GM12878 (cell line): ENCODE results near the gene CERCAM.

Source experiments
- CTCF ChIP-seq, 3 experiments: IDR thresholded peaks in 2 of 3; conservative IDR thresholded peaks in 1 of 3; 2 replicates each; pipeline ENCODE4 v1.5.1; 2011; ENCODE audit warnings: low read depth in 3 of 3, low read length in 3 of 3, mild to moderate bottlenecking in 3 of 3, control low read depth in 2 of 3, moderate library complexity in 2 of 3, inconsistent platforms in 1 of 3, mixed read lengths in 1 of 3; ENCODE audit not compliant: control insufficient read depth in 2 of 3, insufficient read depth in 1 of 3; ENCODE audit errors: extremely low read depth in 1 of 3
- MYC ChIP-seq: IDR thresholded peaks from 2 replicates; pipeline ENCODE4 v1.6.1; 2011; ENCODE audit warnings: mild to moderate bottlenecking, low read length, moderate library complexity, inconsistent platforms; ENCODE audit not compliant: insufficient read depth, insufficient replicate concordance, insufficient read length, severe bottlenecking
- RAD21 ChIP-seq: IDR thresholded peaks from 2 replicates; pipeline ENCODE4 v1.6.1; 2011; ENCODE audit warnings: mild to moderate bottlenecking, low read depth, low read length, moderate library complexity; ENCODE audit not compliant: insufficient read depth
- RAD51 ChIP-seq: fragments of 450-650 bp; IDR thresholded peaks from 2 replicates; pipeline ENCODE4 v1.6.1; 2016; ENCODE audit warnings: moderate library complexity, mild to moderate bottlenecking, inconsistent platforms
- ZBTB33 ChIP-seq: fragments of 450-650 bp; IDR thresholded peaks from 2 replicates; pipeline ENCODE4 v1.6.1; 2017; ENCODE audit warnings: mild to moderate bottlenecking

- TF ChIP-seq MYC, result no peak
- no peak for TF ChIP-seq RAD51
- TF ChIP-seq RAD21, result no peak
- TF ChIP-seq CTCF (IDR thresholded peaks at IDR 0.05 in 2 of 3, conservative IDR thresholded peaks at IDR 0.05 in 1 of 3; ENCODE audit: control insufficient read depth in 2 of 3, extremely low read depth in 1 of 3, insufficient read depth in 1 of 3, low read depth in 3 of 3, low read length in 3 of 3), result no peak
- TF ChIP-seq ZBTB33, result no peak
These were observed 8.9 kb downstream of the CERCAM start for GRCh38 chr9:128429513-128430086.
